Measurements from ENCODE around the gene CSNK2A3. TPM values are rescaled to one million over a fixed set of nuclear protein-coding genes. Genes with fewer than 3 reads are reported as not detected.

Gene CSNK2A3
- total and polyA plus RNA-seq, 2 of the 13 experiments (the other 11 are each of a cell fraction or from before 2014, with no cell fraction given) = 1.7 to 3.5 TPM

DNA sequence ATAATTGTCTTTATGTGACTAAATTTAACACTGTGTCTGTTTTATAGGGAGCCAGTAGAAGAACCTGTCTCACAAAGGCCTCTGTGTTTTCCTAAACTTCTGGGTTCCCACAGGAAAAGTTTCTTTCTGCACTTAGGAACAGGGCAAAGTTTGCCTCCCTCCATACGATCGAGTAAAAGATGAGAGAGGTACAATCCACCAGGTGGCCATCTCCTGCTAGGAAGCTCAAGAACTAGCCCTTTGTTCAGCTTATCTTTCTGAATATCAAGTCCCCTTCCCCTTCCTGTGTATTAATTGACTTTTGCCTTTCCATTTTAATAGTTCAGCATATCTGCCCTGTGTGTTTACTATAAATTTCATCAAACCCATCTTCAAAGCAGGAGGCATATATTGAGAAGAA is 18.0 kb downstream of the CSNK2A3 start (continued):
- TF ChIP-seq SIX4 (CRISPR knock-in tag; IDR thresholded peaks at IDR 0.05) (no peak), PHF8 (CRISPR knock-in tag; IDR thresholded peaks at IDR 0.05) (no peak)
- TF ChIP-seq, protein P1, sequence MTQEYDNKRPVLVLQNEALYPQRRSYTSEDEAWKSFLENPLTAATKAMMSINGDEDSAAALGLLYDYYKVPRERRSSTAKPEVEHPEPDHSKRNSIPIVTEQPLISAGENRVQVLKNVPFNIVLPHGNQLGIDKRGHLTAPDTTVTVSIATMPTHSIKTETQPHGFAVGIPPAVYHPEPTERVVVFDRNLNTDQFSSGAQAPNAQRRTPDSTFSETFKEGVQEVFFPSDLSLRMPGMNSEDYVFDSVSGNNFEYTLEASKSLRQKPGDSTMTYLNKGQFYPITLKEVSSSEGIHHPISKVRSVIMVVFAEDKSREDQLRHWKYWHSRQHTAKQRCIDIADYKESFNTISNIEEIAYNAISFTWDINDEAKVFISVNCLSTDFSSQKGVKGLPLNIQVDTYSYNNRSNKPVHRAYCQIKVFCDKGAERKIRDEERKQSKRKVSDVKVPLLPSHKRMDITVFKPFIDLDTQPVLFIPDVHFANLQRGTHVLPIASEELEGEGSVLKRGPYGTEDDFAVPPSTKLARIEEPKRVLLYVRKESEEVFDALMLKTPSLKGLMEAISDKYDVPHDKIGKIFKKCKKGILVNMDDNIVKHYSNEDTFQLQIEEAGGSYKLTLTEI (CRISPR knock-in tag; conservative IDR thresholded peaks at IDR 0.05) = no peak

DNA sequence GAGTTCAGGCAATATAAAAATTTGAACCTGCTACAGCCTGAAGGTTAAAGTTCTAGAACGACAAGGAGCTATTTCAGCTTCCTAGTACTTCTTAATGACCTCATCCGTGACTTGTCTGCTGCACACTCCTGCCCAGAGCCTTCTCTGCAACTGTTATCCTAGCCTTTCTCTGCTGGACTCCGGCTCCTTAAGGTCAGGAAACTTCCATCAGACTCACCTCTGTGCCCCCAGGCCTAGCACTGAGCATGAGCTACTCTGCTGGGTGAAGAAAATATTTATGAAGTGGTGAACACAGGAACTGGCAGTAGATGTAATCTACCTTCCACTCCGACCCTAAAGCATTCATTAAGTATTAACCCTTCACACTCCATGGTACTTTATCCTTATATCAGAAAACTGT is 18.4 kb downstream of the CSNK2A3 start:
- intact Hi-C loops (cut with micrococcal nuclease; ENCODE audit: unreplicated experiment) (no loop called here), in situ Hi-C loops (cut with HindIII; ENCODE audit: extremely low pct_ligation_motif_present, low pct_unique_long_range_greater_than_20kb) (no loop called here)
- TF ChIP-seq KLF16 (CRISPR knock-in tag; IDR thresholded peaks at IDR 0.05) (no peak), ZNF883 (CRISPR knock-in tag; IDR thresholded peaks at IDR 0.05; ENCODE audit: not compliant biosample characterization) (no peak), TOPORS (CRISPR knock-in tag; IDR thresholded peaks at IDR 0.05) (no peak), ZMAT3 (CRISPR knock-in tag; conservative IDR thresholded peaks at IDR 0.05) (no peak)
- TF ChIP-seq, protein P2, sequence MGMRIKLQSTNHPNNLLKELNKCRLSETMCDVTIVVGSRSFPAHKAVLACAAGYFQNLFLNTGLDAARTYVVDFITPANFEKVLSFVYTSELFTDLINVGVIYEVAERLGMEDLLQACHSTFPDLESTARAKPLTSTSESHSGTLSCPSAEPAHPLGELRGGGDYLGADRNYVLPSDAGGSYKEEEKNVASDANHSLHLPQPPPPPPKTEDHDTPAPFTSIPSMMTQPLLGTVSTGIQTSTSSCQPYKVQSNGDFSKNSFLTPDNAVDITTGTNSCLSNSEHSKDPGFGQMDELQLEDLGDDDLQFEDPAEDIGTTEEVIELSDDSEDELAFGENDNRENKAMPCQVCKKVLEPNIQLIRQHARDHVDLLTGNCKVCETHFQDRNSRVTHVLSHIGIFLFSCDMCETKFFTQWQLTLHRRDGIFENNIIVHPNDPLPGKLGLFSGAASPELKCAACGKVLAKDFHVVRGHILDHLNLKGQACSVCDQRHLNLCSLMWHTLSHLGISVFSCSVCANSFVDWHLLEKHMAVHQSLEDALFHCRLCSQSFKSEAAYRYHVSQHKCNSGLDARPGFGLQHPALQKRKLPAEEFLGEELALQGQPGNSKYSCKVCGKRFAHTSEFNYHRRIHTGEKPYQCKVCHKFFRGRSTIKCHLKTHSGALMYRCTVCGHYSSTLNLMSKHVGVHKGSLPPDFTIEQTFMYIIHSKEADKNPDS (CRISPR knock-in tag; IDR thresholded peaks at IDR 0.05) = no peak
- TF ChIP-seq, protein P3, sequence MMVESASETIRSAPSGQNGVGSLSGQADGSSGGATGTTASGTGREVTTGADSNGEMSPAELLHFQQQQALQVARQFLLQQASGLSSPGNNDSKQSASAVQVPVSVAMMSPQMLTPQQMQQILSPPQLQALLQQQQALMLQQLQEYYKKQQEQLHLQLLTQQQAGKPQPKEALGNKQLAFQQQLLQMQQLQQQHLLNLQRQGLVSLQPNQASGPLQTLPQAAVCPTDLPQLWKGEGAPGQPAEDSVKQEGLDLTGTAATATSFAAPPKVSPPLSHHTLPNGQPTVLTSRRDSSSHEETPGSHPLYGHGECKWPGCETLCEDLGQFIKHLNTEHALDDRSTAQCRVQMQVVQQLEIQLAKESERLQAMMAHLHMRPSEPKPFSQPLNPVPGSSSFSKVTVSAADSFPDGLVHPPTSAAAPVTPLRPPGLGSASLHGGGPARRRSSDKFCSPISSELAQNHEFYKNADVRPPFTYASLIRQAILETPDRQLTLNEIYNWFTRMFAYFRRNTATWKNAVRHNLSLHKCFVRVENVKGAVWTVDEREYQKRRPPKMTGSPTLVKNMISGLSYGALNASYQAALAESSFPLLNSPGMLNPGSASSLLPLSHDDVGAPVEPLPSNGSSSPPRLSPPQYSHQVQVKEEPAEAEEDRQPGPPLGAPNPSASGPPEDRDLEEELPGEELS (CRISPR knock-in tag; IDR thresholded peaks at IDR 0.05) = no peak
- TF ChIP-seq, protein P4, sequence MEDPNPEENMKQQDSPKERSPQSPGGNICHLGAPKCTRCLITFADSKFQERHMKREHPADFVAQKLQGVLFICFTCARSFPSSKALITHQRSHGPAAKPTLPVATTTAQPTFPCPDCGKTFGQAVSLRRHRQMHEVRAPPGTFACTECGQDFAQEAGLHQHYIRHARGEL (CRISPR knock-in tag; IDR thresholded peaks at IDR 0.05) = no peak
- TF ChIP-seq, protein P5, sequence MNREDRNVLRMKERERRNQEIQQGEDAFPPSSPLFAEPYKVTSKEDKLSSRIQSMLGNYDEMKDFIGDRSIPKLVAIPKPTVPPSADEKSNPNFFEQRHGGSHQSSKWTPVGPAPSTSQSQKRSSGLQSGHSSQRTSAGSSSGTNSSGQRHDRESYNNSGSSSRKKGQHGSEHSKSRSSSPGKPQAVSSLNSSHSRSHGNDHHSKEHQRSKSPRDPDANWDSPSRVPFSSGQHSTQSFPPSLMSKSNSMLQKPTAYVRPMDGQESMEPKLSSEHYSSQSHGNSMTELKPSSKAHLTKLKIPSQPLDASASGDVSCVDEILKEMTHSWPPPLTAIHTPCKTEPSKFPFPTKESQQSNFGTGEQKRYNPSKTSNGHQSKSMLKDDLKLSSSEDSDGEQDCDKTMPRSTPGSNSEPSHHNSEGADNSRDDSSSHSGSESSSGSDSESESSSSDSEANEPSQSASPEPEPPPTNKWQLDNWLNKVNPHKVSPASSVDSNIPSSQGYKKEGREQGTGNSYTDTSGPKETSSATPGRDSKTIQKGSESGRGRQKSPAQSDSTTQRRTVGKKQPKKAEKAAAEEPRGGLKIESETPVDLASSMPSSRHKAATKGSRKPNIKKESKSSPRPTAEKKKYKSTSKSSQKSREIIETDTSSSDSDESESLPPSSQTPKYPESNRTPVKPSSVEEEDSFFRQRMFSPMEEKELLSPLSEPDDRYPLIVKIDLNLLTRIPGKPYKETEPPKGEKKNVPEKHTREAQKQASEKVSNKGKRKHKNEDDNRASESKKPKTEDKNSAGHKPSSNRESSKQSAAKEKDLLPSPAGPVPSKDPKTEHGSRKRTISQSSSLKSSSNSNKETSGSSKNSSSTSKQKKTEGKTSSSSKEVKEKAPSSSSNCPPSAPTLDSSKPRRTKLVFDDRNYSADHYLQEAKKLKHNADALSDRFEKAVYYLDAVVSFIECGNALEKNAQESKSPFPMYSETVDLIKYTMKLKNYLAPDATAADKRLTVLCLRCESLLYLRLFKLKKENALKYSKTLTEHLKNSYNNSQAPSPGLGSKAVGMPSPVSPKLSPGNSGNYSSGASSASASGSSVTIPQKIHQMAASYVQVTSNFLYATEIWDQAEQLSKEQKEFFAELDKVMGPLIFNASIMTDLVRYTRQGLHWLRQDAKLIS (CRISPR knock-in tag; IDR thresholded peaks at IDR 0.05) = no peak

More for the DNA sequence above, 18.4 kb downstream of the CSNK2A3 start:
- H4K20me1 ChIP-seq (ENCODE audit: insufficient read depth, low read length) = no peaks in the 10 kb centered on the region
- DNase-seq (ENCODE audit: low spot score) = no peak
- BruUV-seq (replicated peaks) = no TSS peak
- H3K9me3 ChIP-seq (ENCODE audit: low read length) = no peaks in the 10 kb centered on the region
- POLR2A ChIA-PET = no interaction called here
- no peak overlapping the region for H2AFZ ChIP-seq (ENCODE audit: low read length)
- FAIRE-seq = no peak
- no peaks in the 10 kb centered on the region for H3K79me2 ChIP-seq (ENCODE audit: insufficient read depth, low read length)
- peaks cover 0 to 4% of the 10 kb centered on the region in 2 experiments; a peak in 2 of 5 replicates for H3K27me3 ChIP-seq (ENCODE audit: control insufficient read depth in 1 of 2, insufficient read depth in 2 of 2, low read length in 2 of 2)
- no peak for ATAC-seq
- 11% methylated on average over 4 of the region's 4 CpGs for WGBS (ENCODE audit: low lambda C conversion rate)
- H3K4me2 ChIP-seq (ENCODE audit: low read depth, low read length) = no peak overlapping the region
- no peak overlapping the region for H3K27ac ChIP-seq (ENCODE audit: extremely low read length, insufficient read depth, low read length)
- H3K4me3 ChIP-seq (replicated peaks in 1 of 3; ENCODE audit: insufficient read depth in 1 of 3, low read depth in 2 of 3, low read length in 3 of 3) = no peak overlapping the region
- no peaks in the 10 kb centered on the region for H3K4me1 ChIP-seq (ENCODE audit: insufficient read depth, low read length)
- CTCF ChIA-PET (ENCODE audit: low intra/inter-chr PET ratio, low total read pairs) = no interaction called here
- H3K9ac ChIP-seq (ENCODE audit: insufficient read depth, low read depth, low read length) = no peak overlapping the region
- H3K36me3 ChIP-seq (replicated peaks in 1 of 2; ENCODE audit: control insufficient read depth in 1 of 2, insufficient read depth in 2 of 2, low read length in 2 of 2) = no peaks in the 10 kb centered on the region

Measured in HepG2 (cell line).